Measurements from ENCODE around the gene NDUFA13.

The NDUFA13 gene

GRCh38 chr19:19532806-19533701 lies 17.0 kb downstream of the NDUFA13 start:
- Mint-ChIP-seq H3K4me1 (peaks cover 25% of the 10 kb centered on the region), H3K27ac (peak overlapping the region; percentile 70), H3K4me3 (no peak overlapping the region), H3K9me3 (no peaks in the 10 kb centered on the region), H3K36me3 (peaks cover 2% of the 10 kb centered on the region), H3K27me3 (no peaks in the 10 kb centered on the region)

- Mint-ChIP-seq H3K36me3 (peaks cover 2% of the 10 kb centered on the region), H3K9me3 (no peaks in the 10 kb centered on the region), H3K27ac (no peak overlapping the region), H3K4me3 (no peak overlapping the region), H3K4me1 (peaks cover 30% of the 10 kb centered on the region), H3K27me3 (no peaks in the 10 kb centered on the region)
These were observed 17.8 kb downstream of the NDUFA13 start for GRCh38 chr19:19533841-19534240.

- H3K9me3 Mint-ChIP-seq = no peaks in the 10 kb centered on the region
- peaks cover 2% of the 10 kb centered on the region for H3K36me3 Mint-ChIP-seq
- H3K27me3 Mint-ChIP-seq = no peaks in the 10 kb centered on the region
- H3K4me1 Mint-ChIP-seq = peaks cover 33% of the 10 kb centered on the region
- no peak overlapping the region for H3K4me3 Mint-ChIP-seq
- H3K27ac Mint-ChIP-seq = no peak overlapping the region
These were observed 18.7 kb downstream of the NDUFA13 start for GRCh38 chr19:19534556-19535265.

GRCh38 chr19:19535311-19536191 lies 19.5 kb downstream of the NDUFA13 start:
- peaks cover 34% of the 10 kb centered on the region for H3K4me1 Mint-ChIP-seq
- H3K9me3 Mint-ChIP-seq = no peaks in the 10 kb centered on the region
- no peaks in the 10 kb centered on the region for H3K27me3 Mint-ChIP-seq
- no peak overlapping the region for H3K27ac Mint-ChIP-seq
- H3K36me3 Mint-ChIP-seq = peaks cover 2% of the 10 kb centered on the region
- H3K4me3 Mint-ChIP-seq = no peak overlapping the region

GRCh38 chr19:19537075-19538048 lies 21.3 kb downstream of the NDUFA13 start:
- Mint-ChIP-seq H3K27me3 (no peaks in the 10 kb centered on the region), H3K36me3 (no peaks in the 10 kb centered on the region), H3K9me3 (no peaks in the 10 kb centered on the region), H3K4me3 (peak overlapping the region; percentile 49), H3K27ac (peak overlapping the region; percentile 31), H3K4me1 (peaks cover 37% of the 10 kb centered on the region)

DNA sequence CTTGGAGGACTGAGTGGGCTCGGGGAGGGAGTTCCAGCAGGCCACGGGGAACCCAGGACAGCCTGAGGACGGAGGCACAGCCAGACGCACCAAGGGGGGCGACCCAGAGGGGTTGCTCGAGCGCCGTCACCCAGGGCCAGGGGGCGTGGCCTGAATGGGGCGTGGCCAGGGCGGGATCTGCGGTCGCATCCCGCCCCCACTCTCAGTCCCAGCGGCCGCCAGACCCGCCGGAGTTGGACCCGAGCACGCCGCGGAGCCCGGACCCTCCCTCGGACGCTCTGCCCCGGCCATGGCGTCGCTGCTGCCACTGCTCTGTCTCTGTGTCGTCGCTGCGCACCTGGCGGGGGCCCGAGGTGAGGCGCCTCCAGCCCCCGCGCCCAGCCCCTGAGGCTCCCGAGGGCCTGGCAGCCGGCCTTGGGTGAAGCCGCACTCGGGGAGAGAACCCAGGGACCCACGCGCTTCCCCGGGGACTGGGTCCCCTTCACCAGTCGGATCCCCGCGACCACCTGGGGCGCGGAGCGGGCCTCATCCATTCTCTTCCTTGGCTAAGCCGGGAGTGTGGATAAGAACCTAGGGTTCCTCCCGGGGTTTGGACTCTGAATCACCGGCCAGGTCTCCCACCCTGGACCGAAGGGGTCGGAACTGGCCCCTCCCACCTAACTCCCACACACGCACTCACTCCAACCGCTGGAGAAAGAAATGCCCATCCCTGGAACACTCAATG lies 22.2 kb downstream of the NDUFA13 start, which contains the start of gene CILP2:
Gene CILP2, plus strand, starts transcription at position 205 of the 724 bp plus-strand sequence. Its CDS starts 85 bp downstream, at position 290.
- Mint-ChIP-seq H3K4me3 (peak within 1 kb of the TSS; percentile 68), H3K9me3 (no peaks in the 10 kb centered on the region), H3K4me1 (peaks cover 34% of the 10 kb centered on the region), H3K36me3 (no peaks in the 10 kb centered on the region), H3K27me3 (no peaks in the 10 kb centered on the region), H3K27ac (no peak within 1 kb of the TSS)

DNA sequence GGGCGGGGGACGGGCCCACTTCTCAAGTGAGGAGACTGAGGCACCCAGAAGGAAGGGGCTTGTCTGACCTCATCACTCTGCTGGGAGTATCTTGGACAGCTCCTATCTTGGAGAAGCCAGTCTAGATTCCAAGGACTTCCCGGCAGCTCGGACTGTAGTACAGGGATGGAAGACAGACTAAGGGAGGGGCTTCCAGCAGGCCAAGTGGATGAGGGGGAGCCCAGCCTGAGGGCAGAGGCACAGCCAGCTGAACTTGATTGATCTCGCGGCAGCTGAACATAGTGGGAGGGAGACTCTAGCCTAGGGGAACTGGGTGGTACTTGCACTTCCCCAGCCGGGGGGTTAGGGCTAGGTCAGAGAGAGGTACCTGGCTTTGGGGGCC lies 22.8 kb downstream of the NDUFA13 start:
- no peak overlapping the region for H3K27ac Mint-ChIP-seq

GRCh38 chr19:19539698-19540063 lies 23.7 kb downstream of the NDUFA13 start:
- Mint-ChIP-seq H3K27ac (no peak overlapping the region), H3K36me3 (no peaks in the 10 kb centered on the region), H3K4me3 (no peak overlapping the region), H3K9me3 (no peaks in the 10 kb centered on the region), H3K4me1 (peaks cover 26% of the 10 kb centered on the region), H3K27me3 (no peaks in the 10 kb centered on the region)

More for the DNA sequence above, 22.8 kb downstream of the NDUFA13 start:
- Mint-ChIP-seq H3K4me3 (peak overlapping the region; percentile 68), H3K9me3 (no peaks in the 10 kb centered on the region), H3K36me3 (no peaks in the 10 kb centered on the region), H3K27me3 (no peaks in the 10 kb centered on the region), H3K4me1 (peaks cover 33% of the 10 kb centered on the region)

GRCh38 chr19:19540064-19540714 lies 24.2 kb downstream of the NDUFA13 start:
- H3K36me3 Mint-ChIP-seq = no peaks in the 10 kb centered on the region
- H3K9me3 Mint-ChIP-seq = no peaks in the 10 kb centered on the region
- no peak overlapping the region for H3K27ac Mint-ChIP-seq
- peak overlapping the region; percentile 66 for H3K4me3 Mint-ChIP-seq
- H3K4me1 Mint-ChIP-seq = peaks cover 26% of the 10 kb centered on the region
- no peaks in the 10 kb centered on the region for H3K27me3 Mint-ChIP-seq

DNA sequence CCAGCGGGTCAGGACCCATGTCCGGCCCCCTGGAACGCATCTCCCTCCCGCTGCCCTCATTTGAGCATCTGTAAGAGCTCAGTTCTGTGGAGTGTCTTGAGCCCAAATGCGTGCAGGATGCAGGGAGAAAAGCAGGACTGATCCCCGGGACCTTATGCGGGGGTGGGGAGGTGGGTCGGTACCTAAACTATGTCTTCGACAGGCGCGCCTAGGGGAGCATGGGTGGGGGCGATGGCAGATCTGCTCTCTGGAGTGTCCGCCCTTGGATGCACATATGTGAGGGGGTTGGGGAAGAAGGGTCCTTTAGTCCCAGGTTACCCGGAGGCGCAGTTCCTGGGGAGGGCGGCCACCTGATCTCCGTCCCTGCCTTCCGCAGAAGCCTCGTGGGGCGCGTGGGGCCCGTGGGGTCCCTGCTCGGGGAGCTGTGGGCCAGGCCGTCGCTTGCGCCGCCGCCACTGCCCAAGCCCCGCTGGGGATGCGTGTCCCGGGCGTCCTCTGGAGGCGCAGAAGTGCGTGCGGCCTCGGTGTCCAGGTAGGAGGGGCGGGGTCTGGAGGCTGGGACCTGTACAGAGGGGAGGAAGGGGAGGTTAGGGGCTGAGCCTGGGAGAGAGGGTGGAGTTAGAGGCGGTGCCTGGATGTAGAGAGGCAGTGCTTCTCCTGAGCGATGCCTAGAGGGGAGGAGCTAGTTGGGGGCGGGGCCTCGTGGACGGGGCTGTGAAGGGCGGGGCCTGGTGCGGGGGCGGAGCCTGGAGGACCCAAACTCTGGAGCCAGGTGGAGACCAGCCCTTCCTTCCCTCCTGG lies 24.9 kb downstream of the NDUFA13 start:
- no peaks in the 10 kb centered on the region for H3K36me3 Mint-ChIP-seq
- no peaks in the 10 kb centered on the region for H3K9me3 Mint-ChIP-seq
- no peak overlapping the region for H3K27ac Mint-ChIP-seq
- H3K4me3 Mint-ChIP-seq = peak overlapping the region; percentile 66
- H3K4me1 Mint-ChIP-seq = peaks cover 26% of the 10 kb centered on the region
- H3K27me3 Mint-ChIP-seq = no peaks in the 10 kb centered on the region

GRCh38 chr19:19541616-19542015 lies 25.6 kb downstream of the NDUFA13 start:
- H3K27me3 Mint-ChIP-seq = no peaks in the 10 kb centered on the region

DNA sequence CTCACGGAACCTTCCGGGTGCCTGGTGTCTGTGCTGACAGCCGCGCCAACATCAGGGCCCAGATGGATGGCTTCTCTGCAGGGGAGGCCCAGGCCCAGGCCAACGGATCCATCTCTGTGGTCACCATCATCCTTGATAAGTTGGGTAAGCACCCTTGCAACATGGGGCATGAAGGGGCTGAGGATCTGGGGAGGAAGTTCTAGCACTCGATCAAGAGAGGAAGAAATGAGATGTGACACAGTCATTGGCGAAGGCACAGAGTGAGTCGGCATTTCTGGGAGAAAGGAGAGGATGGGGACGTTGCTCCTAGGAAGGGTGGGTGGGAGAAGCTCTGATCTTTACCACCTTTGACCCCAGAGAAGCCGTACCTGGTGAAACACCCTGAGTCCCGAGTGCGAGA lies 26.5 kb downstream of the NDUFA13 start:
- no peak overlapping the region for H3K4me3 Mint-ChIP-seq

More at GRCh38 chr19:19541616-19542015, 25.6 kb downstream of the NDUFA13 start:
- no peaks in the 10 kb centered on the region for H3K36me3 Mint-ChIP-seq
- H3K4me3 Mint-ChIP-seq = no peak overlapping the region
- no peaks in the 10 kb centered on the region for H3K9me3 Mint-ChIP-seq
- peaks cover 26% of the 10 kb centered on the region for H3K4me1 Mint-ChIP-seq
- H3K27ac Mint-ChIP-seq = no peak overlapping the region

GRCh38 chr19:19543101-19543500 lies 27.1 kb downstream of the NDUFA13 start:
- H3K4me3 Mint-ChIP-seq = no peak overlapping the region

More for the DNA sequence above, 26.5 kb downstream of the NDUFA13 start:
- Mint-ChIP-seq H3K4me1 (peaks cover 21% of the 10 kb centered on the region), H3K27me3 (no peaks in the 10 kb centered on the region), H3K9me3 (no peaks in the 10 kb centered on the region), H3K27ac (peak overlapping the region; percentile 68), H3K36me3 (no peaks in the 10 kb centered on the region)

More at GRCh38 chr19:19543101-19543500, 27.1 kb downstream of the NDUFA13 start:
- H3K27ac Mint-ChIP-seq = no peak overlapping the region
- peaks cover 17% of the 10 kb centered on the region for H3K4me1 Mint-ChIP-seq
- H3K27me3 Mint-ChIP-seq = no peaks in the 10 kb centered on the region
- no peaks in the 10 kb centered on the region for H3K9me3 Mint-ChIP-seq
- no peaks in the 10 kb centered on the region for H3K36me3 Mint-ChIP-seq

Data from activated naive CD4-positive, alpha-beta T cell treated with anti-CD3 and anti-CD28 coated beads, Interleukin-2, amount 50 U/mL, for 24 hours (primary cell).